Mesothelial cell of epicardium (in vitro differentiated cells): ENCODE data around the gene PRR36. TPM values are rescaled to one million over a fixed set of nuclear protein-coding genes. Genes with fewer than 3 reads are reported as not detected.

Experiments used
- DNase-seq, 2 experiments: peaks; one replicate each; pipeline ENCODE4 v3.0.0; 2021; ENCODE audit warnings: low spot score in 2 of 2; ENCODE audit not compliant: unreplicated experiment in 2 of 2
- H3K27ac Mint-ChIP-seq: 2 replicates; pipeline ENCODE4 v1.8.0; 2021; ENCODE audit warnings: mixed read lengths
- H3K27me3 Mint-ChIP-seq: 2 replicates; pipeline ENCODE4 v1.8.0; 2021; ENCODE audit warnings: low read depth, mixed read lengths
- H3K36me3 Mint-ChIP-seq: 2 replicates; pipeline ENCODE4 v1.8.0; 2021; ENCODE audit warnings: mixed read lengths
- H3K4me1 Mint-ChIP-seq: 2 replicates; pipeline ENCODE4 v1.8.0; 2021; ENCODE audit warnings: mixed read lengths
- H3K4me3 Mint-ChIP-seq: 2 replicates; pipeline ENCODE4 v1.8.0; 2021; ENCODE audit warnings: mild to moderate bottlenecking, moderate library complexity, mixed read lengths
- H3K9me3 Mint-ChIP-seq: 2 replicates; pipeline ENCODE4 v1.8.0; 2021; ENCODE audit warnings: mixed read lengths
- CTCF ChIP-seq: fragments of 200-600 bp; sonication (generic); IDR thresholded peaks from one replicate; pipeline ENCODE4 v1.5.0; 2021; ENCODE audit warnings: antibody characterized with exemption; ENCODE audit not compliant: unreplicated experiment
- total RNA-seq: library from RNA; stranded (reverse); gene quantifications from 3 replicates; pipeline ENCODE4 v1.2.1, GENCODE V29; 2021

The PRR36 gene
- total RNA-seq, 1 donor from 2014 or later: 23.4 TPM

- DNase-seq: peak in 1 of 2 experiments; percentile 73
- Mint-ChIP-seq H3K27ac (no peak within 1 kb of the TSS), H3K27me3 (peaks cover 5% of the 10 kb centered on the region), H3K4me3 (peak within 1 kb of the TSS; percentile 54), H3K9me3 (no peaks in the 10 kb centered on the region), H3K4me1 (peaks cover 3% of the 10 kb centered on the region), H3K36me3 (no peaks in the 10 kb centered on the region)
- TF ChIP-seq CTCF: no peak
These were observed 14.1 kb upstream of the PRR36 start, which contains the start of gene LRRC8E for GRCh38 chr19:7888145-7888825. Gene LRRC8E (plus strand): TSS chr19:7888510. CDS start chr19:7895604, 7,094 bp downstream.

- Mint-ChIP-seq H3K27me3 (peaks cover 5% of the 10 kb centered on the region), H3K4me1 (peaks cover 3% of the 10 kb centered on the region), H3K4me3 (peak overlapping the region; percentile 37), H3K9me3 (no peaks in the 10 kb centered on the region), H3K27ac (no peak overlapping the region), H3K36me3 (no peaks in the 10 kb centered on the region)
- no peak for TF ChIP-seq CTCF
- no peak for DNase-seq
These were observed 13.4 kb upstream of the PRR36 start for GRCh38 chr19:7887408-7888144.

GRCh38 chr19:7885818-7886217 is 11.6 kb upstream of the PRR36 start:
- peaks cover 3% of the 10 kb centered on the region for H3K4me1 Mint-ChIP-seq
- H3K27ac Mint-ChIP-seq: no peak overlapping the region
- H3K36me3 Mint-ChIP-seq: no peaks in the 10 kb centered on the region
- peaks cover 5% of the 10 kb centered on the region for H3K27me3 Mint-ChIP-seq
- H3K4me3 Mint-ChIP-seq: no peak overlapping the region
- no peaks in the 10 kb centered on the region for H3K9me3 Mint-ChIP-seq
- DNase-seq: no peak
- no peak for TF ChIP-seq CTCF

- peaks cover 3% of the 10 kb centered on the region for H3K4me1 Mint-ChIP-seq
These were observed 9.8 kb upstream of the PRR36 start for GRCh38 chr19:7883796-7884570.

More at GRCh38 chr19:7883796-7884570, 9.8 kb upstream of the PRR36 start:
- H3K4me3 Mint-ChIP-seq: no peak overlapping the region
- no peak for DNase-seq
- no peak for TF ChIP-seq CTCF
- H3K36me3 Mint-ChIP-seq: no peaks in the 10 kb centered on the region
- peaks cover 5% of the 10 kb centered on the region for H3K27me3 Mint-ChIP-seq
- no peak overlapping the region for H3K27ac Mint-ChIP-seq
- H3K9me3 Mint-ChIP-seq: no peaks in the 10 kb centered on the region
